Measurements from ENCODE around the gene POLR3H.

DNA sequence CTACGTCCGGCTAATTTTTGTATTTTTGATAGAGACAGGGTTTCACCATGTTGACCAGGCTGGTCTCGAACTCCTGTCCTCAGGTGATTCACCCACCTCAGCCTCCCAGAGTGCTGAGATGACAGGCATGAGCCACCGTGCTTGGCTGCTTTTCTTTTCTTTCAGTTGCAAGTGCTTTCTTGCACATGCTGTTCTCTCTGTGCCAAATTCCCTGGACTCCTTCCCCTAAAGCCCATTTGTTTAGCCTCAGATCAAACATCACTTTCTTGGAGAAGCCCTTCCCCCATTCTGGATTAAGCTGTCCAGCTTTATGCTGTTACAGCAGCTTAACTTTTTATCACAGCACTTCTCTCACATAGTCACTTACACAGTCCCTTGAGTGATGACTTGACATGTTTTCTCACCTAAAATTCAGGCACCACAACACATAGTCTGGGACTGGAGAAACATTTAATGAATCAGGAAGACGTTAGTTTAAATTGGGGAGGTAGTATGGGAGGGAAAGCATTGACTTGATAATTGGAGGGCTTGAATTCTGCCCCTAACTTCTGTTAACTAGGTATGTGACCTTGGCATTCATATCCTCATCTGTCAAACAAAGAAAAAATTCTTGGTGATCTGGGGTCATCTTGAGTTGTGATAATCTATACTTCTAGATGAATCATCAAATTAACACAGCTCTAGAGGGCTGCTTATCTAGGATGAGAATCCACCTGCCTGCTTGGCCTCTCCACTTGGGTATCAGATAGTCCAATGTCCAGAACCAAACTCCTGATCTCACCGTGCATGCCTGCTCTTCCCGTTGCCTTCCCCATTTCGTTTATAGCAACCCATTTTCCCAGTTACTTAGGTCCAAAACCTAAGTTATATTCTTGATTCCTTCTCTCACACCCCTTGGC lies 57.0 kb downstream of the POLR3H start:
- TF ChIP-seq, protein P1, sequence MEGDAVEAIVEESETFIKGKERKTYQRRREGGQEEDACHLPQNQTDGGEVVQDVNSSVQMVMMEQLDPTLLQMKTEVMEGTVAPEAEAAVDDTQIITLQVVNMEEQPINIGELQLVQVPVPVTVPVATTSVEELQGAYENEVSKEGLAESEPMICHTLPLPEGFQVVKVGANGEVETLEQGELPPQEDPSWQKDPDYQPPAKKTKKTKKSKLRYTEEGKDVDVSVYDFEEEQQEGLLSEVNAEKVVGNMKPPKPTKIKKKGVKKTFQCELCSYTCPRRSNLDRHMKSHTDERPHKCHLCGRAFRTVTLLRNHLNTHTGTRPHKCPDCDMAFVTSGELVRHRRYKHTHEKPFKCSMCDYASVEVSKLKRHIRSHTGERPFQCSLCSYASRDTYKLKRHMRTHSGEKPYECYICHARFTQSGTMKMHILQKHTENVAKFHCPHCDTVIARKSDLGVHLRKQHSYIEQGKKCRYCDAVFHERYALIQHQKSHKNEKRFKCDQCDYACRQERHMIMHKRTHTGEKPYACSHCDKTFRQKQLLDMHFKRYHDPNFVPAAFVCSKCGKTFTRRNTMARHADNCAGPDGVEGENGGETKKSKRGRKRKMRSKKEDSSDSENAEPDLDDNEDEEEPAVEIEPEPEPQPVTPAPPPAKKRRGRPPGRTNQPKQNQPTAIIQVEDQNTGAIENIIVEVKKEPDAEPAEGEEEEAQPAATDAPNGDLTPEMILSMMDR (IDR thresholded peaks at IDR 0.05; ENCODE audit: borderline replicate concordance, extremely low read depth, low read length, poor library complexity, severe bottlenecking): no peak
- TF ChIP-seq EZH2 (IDR thresholded peaks at IDR 0.05; ENCODE audit: borderline replicate concordance, low read depth, low read length, severe bottlenecking): no peak

Measured in DND-41 (cell line).